Measurements from ENCODE around the gene PSMB9.

The PSMB9 gene

GRCh38 chr6:32895006-32895345 lies 41.0 kb downstream of the PSMB9 start:
- DNase-seq (ENCODE audit: extremely low read depth in 1 of 2, low read depth in 1 of 2) = no peak

GRCh38 chr6:32903952-32904351 lies 50.0 kb downstream of the PSMB9 start:
- DNase-seq (ENCODE audit: extremely low read depth in 1 of 2, low read depth in 1 of 2) = no peak

GRCh38 chr6:32905078-32905477 lies 51.1 kb downstream of the PSMB9 start:
- DNase-seq (ENCODE audit: extremely low read depth in 1 of 2, low read depth in 1 of 2) = no peak

- no peak for DNase-seq (ENCODE audit: extremely low read depth in 1 of 2, low read depth in 1 of 2)
These were observed 52.5 kb downstream of the PSMB9 start for GRCh38 chr6:32906539-32906938.

GRCh38 chr6:32908897-32909296 lies 54.9 kb downstream of the PSMB9 start:
- no peak for DNase-seq (ENCODE audit: extremely low read depth in 1 of 2, low read depth in 1 of 2)
